K562 (cell line): ENCODE data around the gene RASL10B. TPM values are rescaled to one million over a fixed set of nuclear protein-coding genes. Genes with fewer than 3 reads are reported as not detected.
A peak's percentile ranks its signal among the peaks of the same experiment; 100 is the strongest.

ENCODE experiments used
- ATF1 ChIP-seq, 2 experiments: fragments of 450-650 bp in 1 of 2; IDR thresholded peaks; 2 replicates each; pipeline ENCODE4 v1.6.1; 2016; ENCODE audit warnings: missing compliant biosample characterization in 1 of 2, missing genetic modification characterization in 1 of 2
- DDX20 ChIP-seq: fragments of 450-650 bp; IDR thresholded peaks from 2 replicates; pipeline ENCODE4 v1.6.1; 2016; ENCODE audit warnings: missing genetic modification characterization, low read depth, mild to moderate bottlenecking, missing compliant biosample characterization, moderate library complexity
- E2F1 ChIP-seq: sonication (generic); formaldehyde crosslinking; IDR thresholded peaks from 2 replicates; pipeline ENCODE4 v1.8.1; 2023; ENCODE audit warnings: mild to moderate bottlenecking, missing genetic modification reagents, moderate library complexity
- ELF1 ChIP-seq: fragments of 200-800 bp; sonication (Bioruptor generic); IDR thresholded peaks from 2 replicates; pipeline ENCODE4 v1.6.1; 2016; ENCODE audit warnings: missing genetic modification characterization, missing compliant biosample characterization
- GABPA ChIP-seq: fragments of 200-800 bp; sonication (Bioruptor generic); conservative IDR thresholded peaks from 2 replicates; pipeline ENCODE4 v1.6.1; 2016; ENCODE audit warnings: low read depth, missing genetic modification characterization, missing compliant biosample characterization
- JUND ChIP-seq, 2 experiments: IDR thresholded peaks; 2 replicates in 1 of 2; 3 replicates in 1 of 2; pipeline ENCODE4 v1.6.1; 2011; ENCODE audit warnings: borderline replicate concordance in 2 of 2, low read depth in 2 of 2, low read length in 2 of 2, improper control_type of control experiment in 1 of 2, missing biosample characterization in 1 of 2, missing genetic modification characterization in 1 of 2, missing genetic modification reagents in 1 of 2
- NFATC3 ChIP-seq: fragments of 450-650 bp; IDR thresholded peaks from 2 replicates; pipeline ENCODE4 v1.6.1; 2017; ENCODE audit warnings: mild to moderate bottlenecking
- PCBP1 ChIP-seq: fragments of 200-400 bp; formaldehyde crosslinking; IDR thresholded peaks from 2 replicates; pipeline ENCODE4 v1.6.1; 2018; ENCODE audit warnings: mild to moderate bottlenecking, low read depth, low read length; ENCODE audit not compliant: poor library complexity, severe bottlenecking
- PHF21A ChIP-seq: fragments of 450-650 bp; IDR thresholded peaks from 2 replicates; pipeline ENCODE4 v1.6.1; 2017; ENCODE audit warnings: low read depth, borderline replicate concordance
- PREB ChIP-seq: sonication (generic); formaldehyde crosslinking; IDR thresholded peaks from 2 replicates; pipeline ENCODE4 v1.8.1; 2023; ENCODE audit warnings: mild to moderate bottlenecking, missing genetic modification reagents
- RBM14 ChIP-seq: fragments of 200-400 bp; formaldehyde crosslinking; IDR thresholded peaks from 2 replicates; pipeline ENCODE4 v1.6.1; 2018; ENCODE audit warnings: low read depth, mild to moderate bottlenecking, low read length, moderate library complexity, borderline replicate concordance; ENCODE audit not compliant: insufficient read depth
- STAG1 ChIP-seq: sonication (generic); formaldehyde crosslinking; IDR thresholded peaks from 2 replicates; pipeline ENCODE4 v1.5.0; 2020; ENCODE audit warnings: missing genetic modification reagents, borderline replicate concordance
- STAT6 ChIP-seq: sonication (generic); formaldehyde crosslinking; IDR thresholded peaks from 2 replicates; pipeline ENCODE4 v1.8.1; 2023; ENCODE audit warnings: mild to moderate bottlenecking, missing genetic modification reagents
- YY1 ChIP-seq, 3 experiments: IDR thresholded peaks; 2 replicates each; pipeline ENCODE4 v1.6.1; 2011; ENCODE audit warnings: low read length in 2 of 3, mild to moderate bottlenecking in 2 of 3, moderate library complexity in 2 of 3, borderline replicate concordance in 1 of 3, control low read depth in 1 of 3, low read depth in 1 of 3; ENCODE audit not compliant: insufficient read depth in 3 of 3, insufficient replicate concordance in 2 of 3, control insufficient read depth in 1 of 3, insufficient read length in 1 of 3; ENCODE audit errors: extremely low read depth in 1 of 3
- ZBTB1 ChIP-seq: sonication (generic); formaldehyde crosslinking; IDR thresholded peaks from 2 replicates; pipeline ENCODE4 v1.8.1; 2023; ENCODE audit warnings: missing genetic modification reagents, low read depth, mild to moderate bottlenecking, borderline replicate concordance
- ZBTB7A ChIP-seq: IDR thresholded peaks from 2 replicates; pipeline ENCODE4 v1.6.1; 2011; ENCODE audit warnings: low read depth, mild to moderate bottlenecking, low read length, moderate library complexity, borderline replicate concordance; ENCODE audit not compliant: control insufficient read depth
- ZNF23 ChIP-seq: fragments of 250-450 bp; sonication (Bioruptor Pico); IDR thresholded peaks from 2 replicates; pipeline ENCODE4 v1.4.0; 2020; ENCODE audit warnings: mild to moderate bottlenecking
- polyA plus RNA-seq, 8 experiments: library from polyadenylated mRNA; depleted of rRNA in 4 of 8; stranded (reverse) in 5 of 8; unstranded in 3 of 8; fragments of >200 nt; fragmentation: Nextera tagmentation in 2 of 8; fragmentation: Illumina TruSeq in 1 of 8; extraction: Ambion mirVana in 2 of 8; extraction: Trizol in 1 of 8; gene quantifications; 2 replicates each; pipeline versions ENCODE4 v1.2.1 to v1.2.3, GENCODE V29; 2011 to 2014; ENCODE audit warnings: inconsistent platforms in 1 of 8, missing spikeins in 1 of 8
- total RNA-seq, 7 experiments: library from RNA; depleted of rRNA in 6 of 7; stranded (reverse); fragments of >200 nt in 6 of 7; fragmentation: Illumina TruSeq in 2 of 7; extraction: Trizol in 2 of 7; gene quantifications; 2 replicates each; pipeline versions ENCODE4 v1.2.1 to v1.2.3, GENCODE V29; 2011 to 2021; ENCODE audit warnings: low replicate concordance in 1 of 7

The RASL10B gene
- total and polyA plus RNA-seq, 9 of the 15 experiments (the other 6 are each of a cell fraction or from before 2014, with no cell fraction given), result 0.04 to 0.31 (median 0.14) TPM; not detected in 2

DNA sequence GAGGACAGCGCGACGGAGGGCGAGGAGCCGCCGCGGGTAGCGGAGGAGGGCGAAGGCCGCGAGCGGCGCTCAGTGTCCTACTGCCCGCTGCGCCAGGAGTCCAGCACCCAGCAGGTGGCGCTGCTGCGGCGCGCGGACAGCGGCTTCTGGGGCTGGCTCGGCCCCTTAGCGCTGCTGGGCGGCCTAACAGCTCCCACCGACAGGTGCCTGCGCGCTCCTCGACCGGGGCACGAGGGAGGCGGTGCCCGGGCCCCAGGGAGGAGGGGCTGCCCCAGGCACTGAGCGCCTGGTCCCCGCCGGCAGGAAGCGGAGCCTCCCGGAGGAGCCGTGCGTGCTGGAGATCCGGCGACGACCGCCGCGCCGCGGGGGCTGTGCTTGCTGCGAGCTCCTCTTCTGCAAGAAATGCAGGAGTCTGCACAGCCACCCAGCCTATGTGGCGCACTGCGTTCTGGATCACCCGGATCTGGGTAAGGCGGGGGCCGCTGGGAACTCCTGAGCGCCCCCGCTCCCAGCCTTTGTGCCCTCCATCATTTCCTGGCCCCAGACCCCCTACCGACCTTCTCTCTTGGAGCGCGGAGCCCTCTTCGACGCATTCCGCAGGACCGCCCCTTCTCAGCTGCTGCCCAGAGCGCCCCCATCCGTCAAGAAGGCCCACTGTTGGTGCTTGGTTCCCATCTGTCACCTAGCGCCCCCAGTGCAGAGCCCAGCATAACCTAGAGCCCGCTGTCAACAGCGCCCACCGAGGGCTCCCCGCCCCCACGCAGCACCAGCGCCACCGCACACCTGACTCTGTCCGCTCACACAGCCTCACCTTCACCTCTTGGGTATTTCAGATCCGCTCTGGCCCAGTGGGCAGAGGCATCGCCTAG is 32.9 kb downstream of the RASL10B start (continued):
- TF ChIP-seq PREB (CRISPR knock-in tag) (no peak), GABPA (tag) (0 out of 2 replicates have a peak, but pooled peaks have one; percentile 32), ATF1 (CRISPR knock-in tag; IDR thresholded peaks at IDR 0.05) (no peak), ATF1 (tag; IDR thresholded peaks at IDR 0.05) (peak; percentile 64; the same call in 1 of the 2 replicates), YY1 (IDR thresholded peaks at IDR 0.05; ENCODE audit: borderline replicate concordance in 1 of 3, control insufficient read depth in 1 of 3, extremely low read depth in 1 of 3, insufficient read depth in 3 of 3, insufficient read length in 1 of 3, insufficient replicate concordance in 2 of 3, low read depth in 1 of 3, low read length in 2 of 3) (peak in 2 of 3 experiments; percentile 37 to 43), STAG1 (CRISPR knock-in tag) (peak; percentile 76; the same call in 1 of the 2 replicates), DDX20 (no peak), ZNF23 (CRISPR knock-in tag) (no peak), E2F1 (CRISPR knock-in tag) (no peak), NFATC3 (no peak), ELF1 (tag) (no peak), ZBTB1 (CRISPR knock-in tag) (no peak), PCBP1 (peak; percentile 69), STAT6 (CRISPR knock-in tag) (no peak; the same call in 1 of the 2 replicates), RBM14 (0 out of 2 replicates have a peak, but pooled peaks have one; percentile 34), ZBTB7A (peak; percentile 57; the same call in 1 of the 2 replicates), PHF21A (0 out of 2 replicates have a peak, but pooled peaks have one; percentile 51), JUND (IDR thresholded peaks at IDR 0.05; ENCODE audit: borderline replicate concordance, low read depth, low read length) (peak; percentile 43; the same call in 1 of the 2 replicates), JUND (tag; IDR thresholded peaks at IDR 0.05; ENCODE audit: borderline replicate concordance, low read depth, low read length) (no peak; the same call in 2 of the 3 replicates)
